HepG2 (cell line): ENCODE measurements around the gene EMC9. TPM values are rescaled to one million over a fixed set of nuclear protein-coding genes. Genes with fewer than 3 reads are reported as not detected.

ENCODE experiments used
- ATRX ChIP-seq: sonication (generic); formaldehyde crosslinking; IDR thresholded peaks from 2 replicates; pipeline ENCODE4 v1.4.0; 2020; ENCODE audit warnings: missing genetic modification reagents, borderline replicate concordance
- FOSL1 ChIP-seq: sonication (generic); formaldehyde crosslinking; IDR thresholded peaks from 2 replicates; pipeline ENCODE4 v1.9.0; 2021; ENCODE audit warnings: missing genetic modification reagents, borderline replicate concordance
- HMGXB3 ChIP-seq: sonication (generic); formaldehyde crosslinking; IDR thresholded peaks from 2 replicates; pipeline ENCODE4 v1.4.0; 2020; ENCODE audit warnings: missing genetic modification reagents, borderline replicate concordance
- HOXA7 ChIP-seq: sonication (generic); formaldehyde crosslinking; IDR thresholded peaks from 2 replicates; pipeline ENCODE4 v1.8.1; 2022; ENCODE audit warnings: mild to moderate bottlenecking, missing genetic modification reagents, moderate library complexity
- NFE2L1 ChIP-seq: sonication (generic); formaldehyde crosslinking; IDR thresholded peaks from 2 replicates; pipeline ENCODE4 v1.4.0; 2020; ENCODE audit warnings: missing genetic modification reagents, mild to moderate bottlenecking, borderline replicate concordance
- PRMT3 ChIP-seq: sonication (generic); formaldehyde crosslinking; IDR thresholded peaks from 2 replicates; pipeline ENCODE4 v1.8.1; 2022; ENCODE audit warnings: low read depth, mild to moderate bottlenecking, moderate library complexity, missing genetic modification reagents, borderline replicate concordance
- SATB2 ChIP-seq: sonication (generic); formaldehyde crosslinking; IDR thresholded peaks from 2 replicates; pipeline ENCODE4 v1.5.0; 2020; ENCODE audit warnings: missing genetic modification reagents
- TGIF2 ChIP-seq: IDR thresholded peaks from 2 replicates; pipeline ENCODE4 v1.6.1; 2016; ENCODE audit warnings: control low read depth, missing compliant biosample characterization
- ZNF282 ChIP-seq: fragments of 450-650 bp; IDR thresholded peaks from 2 replicates; pipeline ENCODE4 v1.6.1; 2018; ENCODE audit not compliant: partially characterized antibody
- ZNF572 ChIP-seq: sonication (generic); formaldehyde crosslinking; IDR thresholded peaks from 2 replicates; pipeline ENCODE4 v1.5.1; 2020; ENCODE audit warnings: mild to moderate bottlenecking, missing genetic modification reagents
- ZNF687 ChIP-seq: sonication (generic); formaldehyde crosslinking; IDR thresholded peaks from 2 replicates; pipeline ENCODE4 v1.5.1; 2020; ENCODE audit warnings: mild to moderate bottlenecking, missing genetic modification reagents, moderate library complexity
- ZNF746 ChIP-seq: sonication (generic); formaldehyde crosslinking; IDR thresholded peaks from 2 replicates; pipeline ENCODE4 v1.8.0; 2022; ENCODE audit warnings: mild to moderate bottlenecking, missing genetic modification reagents
- polyA plus RNA-seq, 8 experiments: library from polyadenylated mRNA; depleted of rRNA in 3 of 8; stranded (reverse) in 7 of 8; unstranded in 1 of 8; fragments of >200 nt; fragmentation: Illumina TruSeq in 4 of 8; extraction: Trizol in 4 of 8; gene quantifications; 2 replicates each; pipeline versions ENCODE4 v1.2.1 to v1.2.3, GENCODE V29; 2011 to 2016; ENCODE audit warnings: low read depth in 4 of 8, missing spikeins in 1 of 8, mixed read lengths in 1 of 8; ENCODE audit not compliant: insufficient read depth in 1 of 8
- total RNA-seq, 5 experiments: library from RNA; depleted of rRNA; stranded (reverse); fragments of >200 nt; fragmentation: Illumina TruSeq; extraction: Trizol; gene quantifications; 2 replicates each; pipeline ENCODE4 v1.2.3, GENCODE V29; 2016; ENCODE audit warnings: low read depth in 1 of 5
- TF ChIP-seq, protein P1 (sequence below): sonication (generic); formaldehyde crosslinking; IDR thresholded peaks from 2 replicates; pipeline ENCODE4 v1.4.0; 2020; ENCODE audit warnings: missing genetic modification reagents
- TF ChIP-seq, protein P2 (sequence below), 2 experiments: IDR thresholded peaks; 2 replicates each; pipeline ENCODE4 v1.6.1; 2011 to 2012; ENCODE audit warnings: low read length in 2 of 2, borderline replicate concordance in 1 of 2, low read depth in 1 of 2, mild to moderate bottlenecking in 1 of 2, moderate library complexity in 1 of 2

Gene EMC9
- total and polyA plus RNA-seq, 2 of the 13 experiments (the other 11 are each of a cell fraction or from before 2014, with no cell fraction given) = 60.5 to 78.7 TPM

DNA sequence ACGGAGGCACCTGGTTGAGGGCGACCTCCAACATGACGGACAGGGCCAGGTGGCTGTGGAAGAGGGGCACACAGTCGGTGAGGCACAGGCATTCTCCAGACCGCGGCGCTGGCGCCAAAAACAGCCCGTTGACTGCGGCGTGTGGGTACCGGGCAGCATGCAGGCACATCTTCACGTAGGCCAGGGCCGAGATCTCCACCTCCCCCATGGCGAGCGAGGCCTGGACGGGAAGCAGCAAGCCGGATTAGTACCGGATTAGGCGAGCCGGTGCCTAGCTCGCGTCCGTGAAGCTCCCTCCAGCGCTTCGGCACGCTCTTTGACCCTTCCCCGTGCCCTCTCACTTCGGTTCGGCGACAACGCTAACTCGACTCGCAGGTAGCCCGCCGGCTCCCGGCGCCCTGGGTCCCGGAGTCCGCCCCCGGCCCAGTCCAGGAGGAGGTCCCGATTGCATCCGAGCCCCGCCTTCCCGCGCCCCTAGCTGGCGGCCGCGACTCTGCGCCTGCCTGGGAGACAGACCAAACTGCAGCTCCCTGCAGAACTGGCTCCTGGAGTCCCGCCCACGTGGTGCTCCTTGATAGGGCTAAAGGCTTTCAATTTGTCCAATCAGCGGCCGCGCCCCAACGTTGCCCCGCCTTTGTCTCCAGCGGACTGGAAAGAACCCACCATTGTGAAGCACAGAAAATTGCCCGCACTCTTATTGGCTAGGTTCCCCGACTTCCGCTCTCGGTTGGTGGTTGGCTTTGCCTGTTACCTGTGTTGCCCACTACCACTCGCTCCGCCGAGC, at the start of gene EMC9 (continued):
- TF ChIP-seq HMGXB3 (CRISPR knock-in tag) = no peak
- peak; percentile 84; the same call in 1 of the 2 replicates for TF ChIP-seq SATB2 (CRISPR knock-in tag)
- TF ChIP-seq, protein P1, sequence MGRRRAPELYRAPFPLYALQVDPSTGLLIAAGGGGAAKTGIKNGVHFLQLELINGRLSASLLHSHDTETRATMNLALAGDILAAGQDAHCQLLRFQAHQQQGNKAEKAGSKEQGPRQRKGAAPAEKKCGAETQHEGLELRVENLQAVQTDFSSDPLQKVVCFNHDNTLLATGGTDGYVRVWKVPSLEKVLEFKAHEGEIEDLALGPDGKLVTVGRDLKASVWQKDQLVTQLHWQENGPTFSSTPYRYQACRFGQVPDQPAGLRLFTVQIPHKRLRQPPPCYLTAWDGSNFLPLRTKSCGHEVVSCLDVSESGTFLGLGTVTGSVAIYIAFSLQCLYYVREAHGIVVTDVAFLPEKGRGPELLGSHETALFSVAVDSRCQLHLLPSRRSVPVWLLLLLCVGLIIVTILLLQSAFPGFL (CRISPR knock-in tag) = no peak
- peak; percentile 97 for TF ChIP-seq ZNF687 (CRISPR knock-in tag)
- no peak for TF ChIP-seq ZNF572 (CRISPR knock-in tag)
- TF ChIP-seq ZNF746 (CRISPR knock-in tag) = no peak
- TF ChIP-seq ZNF282 = no peak
- no peak for TF ChIP-seq FOSL1
- no peak for TF ChIP-seq HOXA7 (CRISPR knock-in tag)
- peak; percentile 92; the same call in 1 of the 2 replicates for TF ChIP-seq NFE2L1 (CRISPR knock-in tag)
- TF ChIP-seq, protein P2, sequence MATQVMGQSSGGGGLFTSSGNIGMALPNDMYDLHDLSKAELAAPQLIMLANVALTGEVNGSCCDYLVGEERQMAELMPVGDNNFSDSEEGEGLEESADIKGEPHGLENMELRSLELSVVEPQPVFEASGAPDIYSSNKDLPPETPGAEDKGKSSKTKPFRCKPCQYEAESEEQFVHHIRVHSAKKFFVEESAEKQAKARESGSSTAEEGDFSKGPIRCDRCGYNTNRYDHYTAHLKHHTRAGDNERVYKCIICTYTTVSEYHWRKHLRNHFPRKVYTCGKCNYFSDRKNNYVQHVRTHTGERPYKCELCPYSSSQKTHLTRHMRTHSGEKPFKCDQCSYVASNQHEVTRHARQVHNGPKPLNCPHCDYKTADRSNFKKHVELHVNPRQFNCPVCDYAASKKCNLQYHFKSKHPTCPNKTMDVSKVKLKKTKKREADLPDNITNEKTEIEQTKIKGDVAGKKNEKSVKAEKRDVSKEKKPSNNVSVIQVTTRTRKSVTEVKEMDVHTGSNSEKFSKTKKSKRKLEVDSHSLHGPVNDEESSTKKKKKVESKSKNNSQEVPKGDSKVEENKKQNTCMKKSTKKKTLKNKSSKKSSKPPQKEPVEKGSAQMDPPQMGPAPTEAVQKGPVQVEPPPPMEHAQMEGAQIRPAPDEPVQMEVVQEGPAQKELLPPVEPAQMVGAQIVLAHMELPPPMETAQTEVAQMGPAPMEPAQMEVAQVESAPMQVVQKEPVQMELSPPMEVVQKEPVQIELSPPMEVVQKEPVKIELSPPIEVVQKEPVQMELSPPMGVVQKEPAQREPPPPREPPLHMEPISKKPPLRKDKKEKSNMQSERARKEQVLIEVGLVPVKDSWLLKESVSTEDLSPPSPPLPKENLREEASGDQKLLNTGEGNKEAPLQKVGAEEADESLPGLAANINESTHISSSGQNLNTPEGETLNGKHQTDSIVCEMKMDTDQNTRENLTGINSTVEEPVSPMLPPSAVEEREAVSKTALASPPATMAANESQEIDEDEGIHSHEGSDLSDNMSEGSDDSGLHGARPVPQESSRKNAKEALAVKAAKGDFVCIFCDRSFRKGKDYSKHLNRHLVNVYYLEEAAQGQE (IDR thresholded peaks at IDR 0.05; ENCODE audit: borderline replicate concordance in 1 of 2, low read depth in 1 of 2, low read length in 2 of 2) = peak in 1 of 2 experiments; percentile 56; a peak in 2 of 4 replicates
- no peak for TF ChIP-seq PRMT3
- TF ChIP-seq ATRX (CRISPR knock-in tag) = 0 out of 2 replicates have a peak, but pooled peaks have one; percentile 9
- peak; percentile 86; the same call in 1 of the 2 replicates for TF ChIP-seq TGIF2 (CRISPR knock-in tag)
